HG03469 (cell line): ENCODE data around the gene PRKCH.
"Not testable (repeated sequence)": the region's sequence is repeated elsewhere in the genome, so short reads cannot be mapped to it uniquely, and the experiment has no call there.

Experiments
- ATAC-seq: cut with Tn5 transposase; IDR thresholded peaks from one replicate; pipeline ENCODE4 v1.9.1; 2021; ENCODE audit warnings: mild to moderate bottlenecking, moderate library complexity, moderate number of reproducible peaks; ENCODE audit not compliant: unreplicated experiment

PRKCH gene

GRCh38 chr14:61304688-61305087 is 16.7 kb upstream of the PRKCH start:
- no peak for ATAC-seq

GRCh38 chr14:61308198-61308597 is 13.2 kb upstream of the PRKCH start:
- no peak for ATAC-seq

DNA sequence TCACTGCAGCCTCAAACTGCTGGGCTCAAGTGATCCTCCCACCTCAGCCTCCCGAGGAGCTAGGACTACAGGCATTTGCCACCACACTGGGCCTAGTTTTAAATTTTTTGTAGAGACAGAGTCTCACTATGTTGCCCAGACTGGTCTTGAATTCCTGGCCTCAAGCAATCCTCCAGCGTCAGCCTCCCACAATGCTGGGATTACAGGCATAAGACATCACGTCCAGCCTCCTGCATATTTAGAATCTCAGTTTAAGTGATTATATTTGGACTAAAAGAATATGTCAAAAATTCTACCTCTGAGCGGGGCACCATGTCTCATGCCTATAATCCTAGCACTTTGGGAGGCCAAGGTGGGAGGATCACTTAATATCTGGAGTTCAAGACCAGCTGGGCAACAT is 12.7 kb upstream of the PRKCH start:
- ATAC-seq, result not testable (repeated sequence)

- no peak for ATAC-seq
These were observed 6.1 kb upstream of the PRKCH start for GRCh38 chr14:61315313-61315712.

GRCh38 chr14:61319086-61319485 is 2.3 kb upstream of the PRKCH start:
- no peak for ATAC-seq

DNA sequence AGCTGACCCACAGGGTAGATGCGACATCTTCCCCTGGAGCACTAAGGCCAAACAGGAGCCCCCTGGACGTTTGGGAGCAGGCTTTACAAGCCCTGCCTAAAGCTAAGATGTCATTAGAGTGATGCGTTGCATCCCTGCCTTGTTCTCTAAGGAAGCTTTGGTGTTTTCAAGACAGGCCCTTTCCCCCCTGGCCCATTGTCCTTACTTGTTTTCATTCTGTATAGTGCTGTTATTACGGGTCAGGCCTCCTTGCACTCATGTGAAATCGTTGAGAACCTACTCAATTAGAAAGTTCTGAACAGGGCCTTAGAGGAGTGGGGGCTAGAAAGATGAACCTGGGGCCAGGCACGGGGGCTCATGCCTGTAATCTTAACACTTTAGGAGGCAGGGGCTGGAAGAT is 1.7 kb upstream of the PRKCH start:
- ATAC-seq, result no peak

- ATAC-seq, result not testable (repeated sequence)
These were observed 1.2 kb upstream of the PRKCH start for GRCh38 chr14:61320170-61320569.

GRCh38 chr14:61320806-61321384 is 484 bp upstream of the PRKCH start:
- ATAC-seq, result no peak

- no peak for ATAC-seq
These were observed 826 bp downstream of the PRKCH start for GRCh38 chr14:61322011-61322798.

DNA sequence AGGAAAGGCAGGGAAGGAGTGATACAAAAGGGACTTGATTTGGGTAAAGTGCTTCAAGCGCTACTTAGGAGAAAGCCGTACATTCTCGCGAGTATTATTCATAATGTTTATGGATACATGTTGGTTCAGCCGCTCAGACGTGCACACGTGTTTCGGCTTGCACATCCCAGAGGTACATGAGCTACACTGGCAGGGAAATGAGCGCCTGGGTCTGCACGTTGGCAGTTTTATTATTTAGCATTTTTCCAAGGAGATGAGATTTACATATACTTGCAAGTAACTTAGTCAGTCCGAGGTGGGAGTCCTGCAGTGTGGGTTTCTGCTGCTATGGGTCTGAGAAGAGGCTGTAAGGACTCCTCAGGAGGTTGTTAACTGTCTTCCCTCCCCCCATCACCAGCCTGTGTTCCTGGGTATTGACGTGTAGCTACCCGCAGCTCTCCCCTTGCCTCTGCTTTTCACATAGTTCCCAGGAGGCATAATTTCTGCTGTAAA is 1.5 kb downstream of the PRKCH start:
- no peak for ATAC-seq

GRCh38 chr14:61323970-61324369 is 2.6 kb downstream of the PRKCH start:
- ATAC-seq, result no peak

DNA sequence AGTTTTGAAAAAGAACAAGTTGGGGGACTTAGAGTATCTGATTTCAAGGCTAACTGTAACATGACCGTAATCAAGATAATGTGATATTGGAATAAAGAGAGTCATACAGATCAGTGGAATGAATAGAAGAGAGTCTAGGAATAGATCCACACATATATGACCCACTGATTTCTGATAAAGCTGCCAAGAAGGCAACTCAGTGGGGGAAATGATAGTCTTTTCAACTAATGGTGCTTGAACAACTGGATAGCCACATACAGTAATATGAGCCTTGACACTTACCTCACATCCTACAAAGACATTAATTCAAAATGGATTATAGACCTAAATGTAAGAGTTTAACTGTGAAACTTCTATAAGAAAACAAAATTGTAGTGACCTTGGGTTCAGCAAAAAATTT is 3.8 kb downstream of the PRKCH start:
- ATAC-seq, result no peak

DNA sequence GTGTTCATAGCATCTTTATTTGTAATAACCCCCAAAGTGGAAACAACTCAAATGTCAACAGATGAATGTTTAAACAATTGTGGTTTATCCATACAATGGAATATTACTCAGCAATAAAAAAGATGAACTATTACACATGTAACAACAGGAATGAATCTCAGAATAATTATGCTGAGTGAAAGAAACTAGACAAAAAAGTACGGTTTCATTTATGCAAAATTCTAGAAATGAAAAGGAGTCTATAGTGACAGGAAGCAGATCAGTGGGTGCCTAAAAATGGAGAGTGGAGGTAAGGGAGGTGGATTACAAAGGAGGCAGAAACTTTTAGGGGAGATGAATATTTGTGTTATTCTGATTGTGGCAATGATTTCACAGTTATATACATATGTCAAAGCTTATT is 4.8 kb downstream of the PRKCH start:
- no peak for ATAC-seq

- no peak for ATAC-seq
These were observed 5.5 kb downstream of the PRKCH start for GRCh38 chr14:61326847-61327246.

- ATAC-seq, result no peak
These were observed 7.4 kb downstream of the PRKCH start for GRCh38 chr14:61328626-61329262.

GRCh38 chr14:61329478-61330051 is 8.2 kb downstream of the PRKCH start:
- peak; percentile 59 for ATAC-seq

GRCh38 chr14:61330511-61330910 is 9.1 kb downstream of the PRKCH start:
- no peak for ATAC-seq

DNA sequence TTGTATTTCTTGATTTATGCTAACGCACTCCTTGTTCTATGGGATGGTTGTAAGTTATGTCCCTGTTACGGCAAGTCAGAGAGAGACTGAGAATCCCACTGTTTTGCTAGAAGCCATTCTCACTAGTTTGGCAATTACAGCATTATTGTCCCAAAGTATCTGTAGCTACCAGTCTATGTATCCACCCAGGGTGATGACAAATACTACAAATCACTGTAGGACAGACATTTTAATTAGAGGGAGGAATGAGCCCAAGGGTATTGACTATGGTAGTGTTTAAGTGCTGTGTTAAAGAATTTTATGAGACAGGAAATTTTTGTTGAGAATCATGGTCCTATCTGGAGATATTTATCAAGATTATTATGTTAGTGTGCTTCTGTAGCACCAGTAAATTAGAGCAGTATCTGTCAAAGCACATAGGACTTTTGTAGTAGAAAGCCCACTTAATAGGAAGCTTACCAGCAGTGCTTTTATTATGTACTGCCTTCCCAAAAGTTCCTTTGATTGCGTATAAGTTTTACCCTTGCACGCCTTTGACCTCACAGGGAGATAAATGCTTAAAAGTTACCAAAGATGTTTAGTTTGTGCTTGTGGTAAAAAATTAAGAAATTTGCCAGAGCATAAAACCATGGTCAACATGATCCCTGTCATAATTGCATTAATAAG is 10.7 kb downstream of the PRKCH start:
- no peak for ATAC-seq

DNA sequence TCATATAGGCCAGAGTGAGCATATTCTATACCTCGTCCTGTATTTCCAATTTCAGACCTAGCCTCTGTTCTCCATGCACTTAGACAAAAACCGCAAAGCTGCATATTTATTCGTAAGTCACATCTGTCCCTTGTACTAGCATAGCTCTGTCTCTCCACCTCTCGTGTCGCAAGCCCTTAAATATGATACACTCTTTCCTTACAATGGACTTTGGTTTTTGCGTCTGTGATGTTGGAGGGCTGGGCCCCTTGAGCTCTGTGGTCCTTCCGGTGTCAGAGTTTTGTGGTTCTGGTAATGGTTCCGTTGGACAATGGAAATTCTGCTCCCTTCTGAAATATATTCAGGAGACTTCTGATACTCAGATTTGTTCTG is 11.3 kb downstream of the PRKCH start:
- no peak for ATAC-seq

- no peak for ATAC-seq
These were observed 11.7 kb downstream of the PRKCH start for GRCh38 chr14:61333087-61333486.

GRCh38 chr14:61334197-61334701 is 12.9 kb downstream of the PRKCH start:
- no peak for ATAC-seq
